ENCODE measurements around the gene PIK3R6. TPM values are rescaled to one million over a fixed set of nuclear protein-coding genes. Genes with fewer than 3 reads are reported as not detected.

Gene PIK3R6
- total and polyA plus RNA-seq, 10 of the 15 experiments (the other 5 are each of a cell fraction or from before 2014, with no cell fraction given) = 6.7 to 146 (median 68.2) TPM

DNA sequence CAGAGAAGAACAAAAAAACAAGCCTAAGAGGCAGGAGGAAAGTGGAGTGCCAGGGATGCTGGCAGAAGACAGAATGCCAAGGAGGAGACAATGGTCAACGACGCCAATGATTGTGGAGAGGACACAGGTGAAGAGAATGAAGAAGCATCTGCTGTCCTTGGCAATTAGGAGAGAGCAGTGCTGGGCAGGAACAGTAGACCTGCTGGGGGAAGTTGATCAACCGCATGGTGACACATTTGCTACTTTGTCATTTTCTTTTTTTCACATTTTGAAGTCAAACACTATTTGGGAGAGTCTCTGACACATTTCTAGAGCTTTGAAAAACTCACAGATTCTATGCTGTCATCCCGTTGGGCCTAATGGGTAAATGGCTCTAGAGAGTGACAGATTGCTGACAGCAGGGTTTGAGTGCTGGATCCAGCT lies 1.1 kb upstream of the PIK3R6 start (continued):
- TF ChIP-seq, protein P1, sequence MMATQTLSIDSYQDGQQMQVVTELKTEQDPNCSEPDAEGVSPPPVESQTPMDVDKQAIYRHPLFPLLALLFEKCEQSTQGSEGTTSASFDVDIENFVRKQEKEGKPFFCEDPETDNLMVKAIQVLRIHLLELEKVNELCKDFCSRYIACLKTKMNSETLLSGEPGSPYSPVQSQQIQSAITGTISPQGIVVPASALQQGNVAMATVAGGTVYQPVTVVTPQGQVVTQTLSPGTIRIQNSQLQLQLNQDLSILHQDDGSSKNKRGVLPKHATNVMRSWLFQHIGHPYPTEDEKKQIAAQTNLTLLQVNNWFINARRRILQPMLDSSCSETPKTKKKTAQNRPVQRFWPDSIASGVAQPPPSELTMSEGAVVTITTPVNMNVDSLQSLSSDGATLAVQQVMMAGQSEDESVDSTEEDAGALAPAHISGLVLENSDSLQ (IDR thresholded peaks at IDR 0.05) = peak; percentile 88
- TF ChIP-seq JUNB (IDR thresholded peaks at IDR 0.05) (peak; percentile 92), SUZ12 (IDR thresholded peaks at IDR 0.05; ENCODE audit: unreplicated experiment) (no peak), NFIC (IDR thresholded peaks at IDR 0.05; ENCODE audit: low read depth, low read length) (peak; percentile 80; the same call in 1 of the 2 replicates), CBX3 (IDR thresholded peaks at IDR 0.05; ENCODE audit: borderline replicate concordance, low read depth) (no peak), NR2F1 (conservative IDR thresholded peaks at IDR 0.05) (no peak; the same call in 1 of the 2 replicates), FOS (IDR thresholded peaks at IDR 0.05; ENCODE audit: borderline replicate concordance, extremely low read depth, insufficient read length) (no peak), IRF4 (IDR thresholded peaks at IDR 0.05; ENCODE audit: low read depth, low read length) (peak; percentile 63; the same call in 1 of the 2 replicates), IKZF2 (IDR thresholded peaks at IDR 0.05) (peak; percentile 64 to 74; a peak in 3 of 4 replicates), CREM (IDR thresholded peaks at IDR 0.05; ENCODE audit: low read depth) (peak; percentile 88), BCL11A (IDR thresholded peaks at IDR 0.05; ENCODE audit: low read depth, low read length) (peak; percentile 61), CREB1 (IDR thresholded peaks at IDR 0.05; ENCODE audit: low read depth) (peak; percentile 84), RBBP5 (conservative IDR thresholded peaks at IDR 0.05) (no peak)
- TF ChIP-seq, protein P2, sequence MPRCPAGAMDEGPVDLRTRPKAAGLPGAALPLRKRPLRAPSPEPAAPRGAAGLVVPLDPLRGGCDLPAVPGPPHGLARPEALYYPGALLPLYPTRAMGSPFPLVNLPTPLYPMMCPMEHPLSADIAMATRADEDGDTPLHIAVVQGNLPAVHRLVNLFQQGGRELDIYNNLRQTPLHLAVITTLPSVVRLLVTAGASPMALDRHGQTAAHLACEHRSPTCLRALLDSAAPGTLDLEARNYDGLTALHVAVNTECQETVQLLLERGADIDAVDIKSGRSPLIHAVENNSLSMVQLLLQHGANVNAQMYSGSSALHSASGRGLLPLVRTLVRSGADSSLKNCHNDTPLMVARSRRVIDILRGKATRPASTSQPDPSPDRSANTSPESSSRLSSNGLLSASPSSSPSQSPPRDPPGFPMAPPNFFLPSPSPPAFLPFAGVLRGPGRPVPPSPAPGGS (IDR thresholded peaks at IDR 0.05; ENCODE audit: borderline replicate concordance, insufficient read depth, low read depth, low read length, poor library complexity, severe bottlenecking) = peak; percentile 57
- TF ChIP-seq, protein P3, sequence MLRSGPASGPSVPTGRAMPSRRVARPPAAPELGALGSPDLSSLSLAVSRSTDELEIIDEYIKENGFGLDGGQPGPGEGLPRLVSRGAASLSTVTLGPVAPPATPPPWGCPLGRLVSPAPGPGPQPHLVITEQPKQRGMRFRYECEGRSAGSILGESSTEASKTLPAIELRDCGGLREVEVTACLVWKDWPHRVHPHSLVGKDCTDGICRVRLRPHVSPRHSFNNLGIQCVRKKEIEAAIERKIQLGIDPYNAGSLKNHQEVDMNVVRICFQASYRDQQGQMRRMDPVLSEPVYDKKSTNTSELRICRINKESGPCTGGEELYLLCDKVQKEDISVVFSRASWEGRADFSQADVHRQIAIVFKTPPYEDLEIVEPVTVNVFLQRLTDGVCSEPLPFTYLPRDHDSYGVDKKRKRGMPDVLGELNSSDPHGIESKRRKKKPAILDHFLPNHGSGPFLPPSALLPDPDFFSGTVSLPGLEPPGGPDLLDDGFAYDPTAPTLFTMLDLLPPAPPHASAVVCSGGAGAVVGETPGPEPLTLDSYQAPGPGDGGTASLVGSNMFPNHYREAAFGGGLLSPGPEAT (IDR thresholded peaks at IDR 0.05; ENCODE audit: low read depth) = peak; percentile 42; the same call in 1 of the 2 replicates

All from GM12878 (cell line).